Endodermal cell (in vitro differentiated cells): ENCODE data around the gene MORN1. TPM values are rescaled to one million over a fixed set of nuclear protein-coding genes. Genes with fewer than 3 reads are reported as not detected.

ENCODE experiments used
- DNase-seq: peaks from one replicate; pipeline ENCODE4 v3.0.0-alpha.2; 2017
- H3K27ac ChIP-seq: 2 replicates; pipeline ENCODE4 v1.5.1; 2013; ENCODE audit warnings: mild to moderate bottlenecking, low read depth, low read length, moderate library complexity
- H3K27me3 ChIP-seq: 2 replicates; pipeline ENCODE4 v1.6.1; 2013; ENCODE audit warnings: mild to moderate bottlenecking, low read length, moderate library complexity; ENCODE audit not compliant: insufficient read depth, control insufficient read depth, poor library complexity, severe bottlenecking
- H3K36me3 ChIP-seq: 2 replicates; pipeline ENCODE4 v1.7.0; 2013; ENCODE audit warnings: mild to moderate bottlenecking, low read length, moderate library complexity; ENCODE audit not compliant: control insufficient read depth, insufficient read depth
- H3K4me1 ChIP-seq: one replicate; pipeline ENCODE4 v1.7.0; 2013; ENCODE audit warnings: low read length; ENCODE audit not compliant: control insufficient read depth, insufficient read depth
- H3K4me3 ChIP-seq: 2 replicates; pipeline ENCODE4 v1.5.1; 2013; ENCODE audit warnings: mild to moderate bottlenecking, low read length, moderate library complexity
- H3K9ac ChIP-seq: 2 replicates; pipeline ENCODE4 v1.6.1; 2013; ENCODE audit warnings: mild to moderate bottlenecking, low read length, moderate library complexity; ENCODE audit not compliant: poor library complexity, severe bottlenecking; ENCODE audit errors: extremely low read depth
- H3K9me3 ChIP-seq: 2 replicates; pipeline ENCODE4 v1.6.1; 2013; ENCODE audit warnings: mild to moderate bottlenecking, low read length, moderate library complexity; ENCODE audit not compliant: control insufficient read depth
- H3K27ac Mint-ChIP-seq: 2 replicates; pipeline ENCODE4 v1.8.0; 2020; ENCODE audit warnings: mixed read lengths
- H3K27me3 Mint-ChIP-seq: 2 replicates; pipeline ENCODE4 v1.8.0; 2021; ENCODE audit warnings: mild to moderate bottlenecking, mixed read lengths; ENCODE audit not compliant: insufficient read depth
- H3K36me3 Mint-ChIP-seq: 2 replicates; pipeline ENCODE4 v1.8.0; 2020; ENCODE audit warnings: low read depth, mixed read lengths
- H3K4me1 Mint-ChIP-seq: 2 replicates; pipeline ENCODE4 v1.8.0; 2020; ENCODE audit warnings: mixed read lengths
- H3K4me3 Mint-ChIP-seq: 2 replicates; pipeline ENCODE4 v1.8.0; 2020; ENCODE audit warnings: mild to moderate bottlenecking, moderate library complexity, mixed read lengths
- H3K9me3 Mint-ChIP-seq: 2 replicates; pipeline ENCODE4 v1.8.0; 2020; ENCODE audit warnings: mild to moderate bottlenecking, mixed read lengths
- CTCF ChIP-seq: fragments of 200-600 bp; sonication (generic); conservative IDR thresholded peaks from 2 replicates; pipeline ENCODE4 v1.5.0; 2021; ENCODE audit warnings: antibody characterized with exemption, mild to moderate bottlenecking
- WGBS, 2 experiments: methylation state at CpG; one replicate each; pipeline versions ENCODE4 v1.1.5 to v1.1.7; 2013; ENCODE audit warnings: missing lambda C conversion rate in 2 of 2, mixed read lengths in 1 of 2; ENCODE audit not compliant: insufficient coverage in 1 of 2, insufficient read length in 1 of 2; 5-methylcytosine and 5-hydroxymethylcytosine counted together
- total RNA-seq, 2 donors: library from RNA; stranded (reverse); fragmentation: NEBNext Ultra II Directional in 1 of 2; extraction: Animal tissue kit (Norgen Biotek cat#: 25700) in 1 of 2; gene quantifications; 2 replicates in 1 of 2; 3 replicates in 1 of 2; pipeline ENCODE4 v1.2.1, GENCODE V29; 2021

MORN1 gene
- total RNA-seq, 2 donors from 2014 or later, result 21.3 to 24.9 TPM

DNA sequence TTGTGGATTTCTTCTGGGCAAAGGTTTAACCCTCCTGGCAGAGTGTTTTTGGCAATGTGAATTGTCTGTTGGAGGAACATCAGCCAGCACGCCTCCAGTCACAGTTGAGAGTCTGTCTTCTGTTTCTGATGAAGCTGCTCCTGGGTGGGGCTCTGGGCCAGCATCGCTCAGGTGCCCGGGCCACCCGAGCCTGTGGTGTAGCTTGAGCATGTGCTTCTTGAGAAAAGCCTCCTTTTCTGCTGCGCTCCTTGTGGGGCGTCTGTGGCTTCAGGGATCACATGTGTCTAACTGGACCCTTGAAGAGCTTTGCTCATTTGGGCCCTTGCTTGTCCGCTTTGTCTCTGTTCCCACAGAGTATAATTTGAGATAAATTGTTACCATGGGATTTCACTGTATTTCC lies 7.5 kb upstream of the MORN1 start:
- H3K27me3 ChIP-seq, result no peaks in the 10 kb centered on the region
- H3K27ac ChIP-seq, result no peak overlapping the region
- Mint-ChIP-seq H3K4me1 (no peaks in the 10 kb centered on the region), H3K36me3 (peaks cover 69% of the 10 kb centered on the region), H3K9me3 (no peaks in the 10 kb centered on the region), H3K27me3 (no peaks in the 10 kb centered on the region), H3K4me3 (no peak overlapping the region), H3K27ac (no peak overlapping the region)
- no peak for DNase-seq
- no peaks in the 10 kb centered on the region for H3K9me3 ChIP-seq
- WGBS, 2 experiments, result 96 to 98% methylated on average over 7 of the region's 7 CpGs
- TF ChIP-seq CTCF, result no peak
- H3K4me3 ChIP-seq, result no peak overlapping the region
- peaks cover 1% of the 10 kb centered on the region for H3K4me1 ChIP-seq
- H3K9ac ChIP-seq, result no peak overlapping the region
- H3K36me3 ChIP-seq, result peaks cover 75% of the 10 kb centered on the region

- H3K4me1 ChIP-seq, result peaks cover 6% of the 10 kb centered on the region
- H3K27ac ChIP-seq, result no peak overlapping the region
- H3K9me3 ChIP-seq, result no peaks in the 10 kb centered on the region
- H3K27me3 ChIP-seq, result no peaks in the 10 kb centered on the region
- no peak for DNase-seq
- Mint-ChIP-seq H3K27ac (no peak overlapping the region), H3K4me1 (peaks cover 9% of the 10 kb centered on the region), H3K9me3 (no peaks in the 10 kb centered on the region), H3K4me3 (no peak overlapping the region), H3K27me3 (no peaks in the 10 kb centered on the region), H3K36me3 (peaks cover 64% of the 10 kb centered on the region)
- TF ChIP-seq CTCF, result no peak
- no peak overlapping the region for H3K9ac ChIP-seq
- peaks cover 76% of the 10 kb centered on the region for H3K36me3 ChIP-seq
- WGBS, 2 experiments, result 94 to 99% methylated on average over 15 to 19 of the region's 19 CpGs
- no peak overlapping the region for H3K4me3 ChIP-seq
Measured at GRCh38 chr1:2397007-2397679, 5.8 kb upstream of the MORN1 start.

DNA sequence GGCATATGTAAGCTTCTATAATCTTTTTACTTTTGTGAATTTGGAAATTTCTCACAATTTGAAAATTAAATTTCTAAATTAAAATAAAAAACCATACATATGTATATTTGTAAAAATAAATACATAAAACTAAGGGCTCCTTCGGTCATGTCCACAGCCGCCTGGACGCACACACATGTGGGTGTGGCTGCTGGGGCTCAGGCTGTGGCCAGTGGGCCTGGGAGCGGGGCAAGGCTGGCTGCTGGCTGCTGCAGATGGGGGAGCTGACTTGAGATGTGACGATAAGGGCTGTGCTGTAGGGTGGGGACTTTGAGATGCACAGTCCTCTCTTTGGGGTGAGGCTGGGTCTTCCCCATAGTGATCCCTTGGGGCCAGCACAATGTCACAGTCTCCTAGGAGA lies 5.1 kb upstream of the MORN1 start:
- no peaks in the 10 kb centered on the region for H3K27me3 ChIP-seq
- WGBS, 2 experiments, result 98 to 100% methylated on average over 2 to 5 of the region's 5 CpGs
- H3K9ac ChIP-seq, result no peak overlapping the region
- H3K9me3 ChIP-seq, result no peaks in the 10 kb centered on the region
- no peak for TF ChIP-seq CTCF
- DNase-seq, result no peak
- no peak overlapping the region for H3K27ac ChIP-seq
- Mint-ChIP-seq H3K9me3 (no peaks in the 10 kb centered on the region), H3K27ac (no peak overlapping the region), H3K36me3 (peaks cover 57% of the 10 kb centered on the region), H3K4me1 (peaks cover 9% of the 10 kb centered on the region), H3K27me3 (no peaks in the 10 kb centered on the region), H3K4me3 (no peak overlapping the region)
- H3K4me1 ChIP-seq, result peaks cover 6% of the 10 kb centered on the region
- H3K36me3 ChIP-seq, result peaks cover 71% of the 10 kb centered on the region
- no peak overlapping the region for H3K4me3 ChIP-seq
